Measurements from ENCODE around the gene CLTCL1.
"Not testable (repeated sequence)": the region's sequence is repeated elsewhere in the genome, so short reads cannot be mapped to it uniquely, and the experiment has no call there.

CLTCL1 gene

DNA sequence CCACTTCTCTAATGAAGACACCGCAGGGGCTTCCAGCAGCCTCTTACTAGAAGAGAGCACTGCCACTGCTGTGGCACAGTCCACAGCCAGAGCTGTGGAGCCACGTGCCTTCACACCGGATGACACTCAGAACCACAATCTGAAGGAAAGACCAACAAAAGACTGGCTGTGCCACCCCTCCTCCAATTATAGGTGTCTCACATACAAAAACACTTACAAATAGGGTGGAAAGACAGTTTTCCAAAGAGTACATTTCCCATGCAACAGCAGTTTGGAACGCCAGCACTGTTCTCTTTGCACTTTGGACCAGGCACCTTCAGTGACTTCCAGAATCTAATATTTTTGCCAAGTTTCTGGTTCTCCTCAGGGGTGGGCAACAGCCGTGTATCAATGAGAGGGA lies 74.9 kb downstream of the CLTCL1 start:
- DNase-seq (ENCODE audit: low spot score) = no peak

DNA sequence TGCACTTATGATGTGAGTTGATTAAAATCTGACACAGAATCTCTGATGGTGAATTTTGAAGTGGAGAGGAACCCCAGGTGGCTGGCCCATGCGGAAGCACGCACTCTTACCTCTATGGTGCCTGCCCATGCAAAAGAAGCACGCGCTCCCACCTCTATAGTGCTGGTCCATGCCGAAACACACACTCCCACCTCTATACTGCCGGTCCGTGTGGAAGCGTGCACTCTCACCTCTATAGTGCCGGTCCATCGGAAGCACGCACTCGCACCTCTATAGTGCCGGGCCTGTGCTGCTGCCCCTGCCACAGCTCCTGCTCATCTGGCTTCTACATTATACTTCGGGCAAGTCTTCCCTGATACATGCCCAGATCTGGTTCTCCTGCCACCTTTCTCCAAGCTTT lies 76.2 kb downstream of the CLTCL1 start:
- DNase-seq (ENCODE audit: low spot score) = no peak

DNA sequence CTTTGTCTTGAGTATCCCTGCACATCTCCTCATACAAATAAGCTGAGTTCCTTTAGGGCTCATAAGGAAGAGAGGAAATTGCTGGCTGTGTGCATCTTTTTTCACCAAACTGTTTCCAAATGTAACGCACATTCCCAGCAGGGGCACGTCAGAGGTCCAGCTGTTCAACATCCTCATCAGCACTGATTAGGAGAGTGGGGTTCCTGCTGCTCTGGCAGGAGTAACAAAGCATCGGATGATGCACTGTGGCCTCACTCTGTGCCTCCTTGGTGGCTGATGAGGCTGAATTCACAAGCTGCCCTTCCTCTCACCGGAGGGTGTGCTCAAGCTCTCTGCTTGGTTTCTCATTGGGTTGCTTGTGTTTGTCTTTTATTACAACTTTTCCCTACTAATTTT lies 77.4 kb downstream of the CLTCL1 start:
- DNase-seq (ENCODE audit: low spot score) = no peak

DNA sequence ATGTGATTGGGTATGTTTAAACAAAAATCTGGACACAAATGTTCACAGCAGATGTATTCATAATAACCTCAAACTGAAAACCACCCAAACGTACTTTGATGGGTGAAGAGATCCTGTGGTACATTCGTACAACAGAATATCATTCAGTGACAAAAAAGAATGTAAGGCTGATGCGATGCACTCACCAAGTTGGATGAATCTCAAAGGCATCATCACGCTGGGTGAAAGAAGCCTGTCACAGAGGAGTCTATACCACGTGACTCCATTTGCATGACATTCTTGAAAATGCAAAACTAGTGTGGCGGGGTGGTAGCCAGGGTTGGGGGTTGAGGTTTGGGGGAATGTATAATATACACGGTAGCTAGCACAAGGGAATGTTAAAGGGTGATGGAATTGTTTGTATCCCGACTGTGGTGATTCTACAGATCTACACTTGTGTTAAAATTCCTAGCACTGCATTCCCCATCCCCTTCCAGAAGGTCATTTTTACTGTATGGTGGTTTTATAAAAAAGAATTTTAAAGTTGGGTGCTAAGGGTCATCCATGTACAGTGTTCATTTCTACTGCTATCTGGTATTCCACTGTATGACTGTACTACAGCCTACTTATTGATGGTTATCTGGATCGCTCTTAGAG lies 78.0 kb downstream of the CLTCL1 start:
- DNase-seq (ENCODE audit: low spot score) = no peak

DNA sequence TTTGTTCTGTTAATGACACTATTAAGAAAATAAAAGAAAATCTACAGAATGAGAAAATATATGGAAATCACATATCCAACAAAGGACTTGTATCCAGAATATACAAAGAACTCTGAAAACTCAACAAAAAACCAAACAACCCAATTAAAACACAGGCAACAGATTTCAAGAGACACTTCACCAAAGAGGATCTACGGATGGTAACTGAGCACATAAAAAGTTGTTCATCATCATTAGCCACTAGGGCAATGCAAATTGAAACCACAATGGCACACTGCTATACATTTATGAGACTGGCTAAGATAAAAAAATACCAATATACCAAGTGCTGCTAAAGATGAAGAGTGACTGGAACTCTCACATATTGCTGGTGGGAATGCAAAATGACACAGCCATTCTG lies 78.5 kb downstream of the CLTCL1 start:
- no peak for DNase-seq (ENCODE audit: low spot score)

DNA sequence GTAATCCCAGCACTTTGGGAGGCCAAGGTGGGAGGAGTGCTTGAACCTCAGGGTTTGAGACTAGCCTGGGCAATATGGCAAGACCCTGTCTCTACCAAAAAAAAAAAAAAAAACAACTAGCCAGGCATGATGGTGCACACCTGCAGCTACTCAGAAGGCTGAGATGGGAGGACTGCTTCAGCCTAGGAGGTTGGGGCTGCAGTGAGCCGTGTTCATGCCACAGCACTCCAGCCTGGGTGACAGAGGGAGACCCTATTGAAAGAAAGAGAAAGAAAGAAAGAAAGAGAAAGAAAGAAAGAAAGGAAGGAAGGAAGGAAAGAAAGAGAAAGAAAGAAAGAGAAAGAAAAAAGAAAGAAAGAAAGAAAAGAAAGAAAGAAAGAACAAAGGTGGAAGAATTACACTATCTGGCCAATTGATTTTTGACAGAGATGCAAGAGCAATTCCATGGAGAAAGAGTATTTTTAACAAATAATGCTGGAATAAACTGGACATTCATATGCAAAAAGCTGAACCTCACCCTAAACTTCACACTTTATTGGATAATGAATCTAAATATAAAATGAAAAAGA lies 79.1 kb downstream of the CLTCL1 start:
- DNase-seq (ENCODE audit: low spot score) = no peak

DNA sequence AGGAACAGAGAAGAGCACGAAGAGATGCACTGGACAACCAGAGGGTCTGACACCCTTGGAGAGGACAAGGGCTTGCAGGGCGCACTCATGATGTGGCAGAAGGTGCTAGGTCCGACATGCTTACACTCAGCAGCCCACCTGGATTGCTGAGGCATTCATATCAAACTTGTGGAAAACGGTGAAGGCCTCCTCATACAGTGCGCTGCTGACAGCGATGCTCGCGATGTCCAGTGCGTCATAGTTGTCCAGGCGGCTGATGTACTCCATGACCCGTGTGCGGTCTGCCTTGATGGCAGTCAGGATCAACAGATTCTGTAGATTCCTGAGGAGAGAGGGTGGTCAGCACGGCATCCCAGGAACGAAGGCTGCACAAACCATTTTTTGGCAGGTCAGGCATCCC lies 81.3 kb downstream of the CLTCL1 start:
- DNase-seq (ENCODE audit: low spot score) = no peak

DNA sequence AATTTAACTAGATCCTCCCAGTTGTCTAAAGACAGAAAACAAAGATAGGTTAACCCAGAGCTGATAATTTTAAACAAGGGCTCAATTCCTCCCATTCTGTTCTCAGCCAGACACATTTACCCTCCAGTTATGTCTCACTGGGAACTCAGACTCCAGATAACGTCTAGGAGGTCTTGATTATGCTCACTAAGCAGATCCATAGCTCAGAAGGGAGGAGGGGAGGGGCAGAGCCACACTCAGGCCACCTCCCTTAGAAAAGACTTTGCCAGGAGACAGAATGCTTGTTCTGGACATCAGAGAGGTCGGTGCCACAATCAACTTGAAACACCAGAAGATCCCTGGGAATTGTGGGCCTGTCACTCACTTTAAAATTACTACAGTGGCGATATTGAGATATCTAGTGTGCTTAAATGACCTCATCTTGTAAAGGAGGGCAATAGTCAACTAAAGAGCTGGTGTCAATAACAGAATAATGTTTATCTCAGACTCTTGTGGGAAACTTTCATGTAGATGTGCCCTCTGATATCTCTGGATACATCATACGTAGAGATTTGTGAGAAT lies 83.2 kb downstream of the CLTCL1 start:
- DNase-seq (ENCODE audit: low spot score) = no peak

DNA sequence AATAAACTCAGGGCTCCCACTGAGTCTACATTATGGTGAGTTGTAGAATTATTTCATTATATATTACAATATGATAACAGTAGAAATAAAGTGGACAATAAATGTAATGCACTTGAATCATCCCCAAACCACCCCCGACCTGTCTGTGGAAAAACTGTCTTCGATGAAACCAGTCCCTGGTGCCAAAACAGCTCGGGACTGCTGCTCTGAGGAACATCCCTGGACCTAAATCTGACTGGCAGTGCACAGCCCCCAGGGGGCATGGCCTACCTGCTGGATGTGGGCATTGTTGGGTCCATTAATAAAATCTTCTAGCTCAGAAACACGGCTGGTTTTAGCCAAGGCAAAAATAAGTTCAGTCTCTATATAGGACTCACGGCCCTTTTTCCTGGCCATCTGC lies 83.6 kb downstream of the CLTCL1 start:
- DNase-seq (ENCODE audit: low spot score) = no peak

DNA sequence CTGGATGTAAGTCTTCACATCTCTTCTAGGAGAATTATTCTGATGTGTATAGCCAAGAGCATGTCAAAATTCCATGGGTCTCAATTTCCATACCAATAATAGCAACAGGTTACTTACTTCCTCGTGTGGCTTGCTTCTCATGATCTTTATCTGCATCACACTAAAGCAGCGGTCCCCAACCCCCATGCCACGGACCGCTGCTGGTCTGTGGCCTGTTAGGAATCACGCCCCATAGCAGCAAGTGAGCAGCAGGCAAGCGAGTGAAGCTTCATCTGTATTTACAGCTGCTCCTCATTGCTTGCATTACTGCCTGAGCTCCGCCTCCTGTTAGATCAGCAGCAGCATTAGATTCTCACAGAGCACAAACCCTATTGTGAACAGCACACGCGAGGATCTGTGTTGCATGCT lies 84.1 kb downstream of the CLTCL1 start:
- DNase-seq (ENCODE audit: low spot score) = no peak

DNA sequence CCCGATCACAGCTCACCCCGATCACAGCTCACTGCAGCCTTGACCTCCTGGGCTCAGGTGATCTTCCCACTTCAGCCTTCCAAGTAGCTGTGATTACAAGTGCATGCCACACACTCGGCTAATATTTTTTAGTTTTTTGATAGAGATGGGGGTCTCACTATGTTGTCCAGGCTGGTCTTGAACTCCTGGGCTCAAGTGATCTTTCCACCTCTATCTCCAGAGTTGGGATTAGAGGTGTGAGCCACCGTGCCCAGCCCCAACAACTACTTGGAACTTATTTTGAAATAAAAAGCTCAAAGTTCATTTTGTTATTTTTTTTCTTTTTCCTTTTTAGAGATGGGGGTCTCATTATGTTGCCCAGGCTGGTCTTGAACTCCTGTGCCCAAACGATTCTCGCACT lies 85.2 kb downstream of the CLTCL1 start:
- DNase-seq (ENCODE audit: low spot score) = no peak

DNA sequence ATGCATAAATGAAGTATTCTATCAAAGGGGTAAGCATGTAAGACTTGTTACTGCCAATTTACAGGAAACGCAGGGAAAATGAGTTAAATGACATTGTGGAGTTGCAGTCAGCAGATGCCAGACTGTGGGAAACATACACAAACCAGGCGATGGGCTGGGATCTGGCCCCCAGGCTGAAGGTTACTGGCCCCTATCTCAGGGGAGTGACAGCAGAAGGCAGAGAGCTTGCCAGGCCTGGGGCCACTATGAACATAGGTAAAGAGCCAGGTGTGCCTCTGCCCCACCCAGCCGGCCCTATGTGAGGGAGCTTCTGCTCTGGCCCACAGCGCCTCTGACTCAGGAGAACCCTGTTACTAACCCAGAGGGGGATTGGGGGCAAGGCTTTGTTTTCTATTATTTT lies 86.9 kb downstream of the CLTCL1 start:
- no peak for DNase-seq (ENCODE audit: low spot score)

DNA sequence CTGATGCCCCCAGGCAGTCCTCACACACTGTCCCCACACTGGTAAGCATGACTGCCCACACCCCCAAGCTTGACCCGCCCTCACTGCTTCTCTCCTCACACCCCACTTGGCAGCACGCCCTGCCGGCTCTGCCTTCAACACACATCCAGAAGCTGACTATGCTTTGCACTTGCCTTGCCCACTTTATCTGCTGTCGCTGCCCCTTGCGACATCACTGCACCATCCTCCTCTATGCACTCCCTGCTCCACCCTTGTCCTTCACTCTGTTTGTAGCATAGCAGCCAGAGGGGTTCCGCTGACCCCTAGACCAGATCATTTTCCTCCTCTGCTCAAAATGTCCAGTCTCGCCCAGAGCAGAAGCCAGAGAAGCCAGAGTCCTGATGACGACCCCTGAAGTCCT lies 87.7 kb downstream of the CLTCL1 start:
- no peak for DNase-seq (ENCODE audit: low spot score)

DNA sequence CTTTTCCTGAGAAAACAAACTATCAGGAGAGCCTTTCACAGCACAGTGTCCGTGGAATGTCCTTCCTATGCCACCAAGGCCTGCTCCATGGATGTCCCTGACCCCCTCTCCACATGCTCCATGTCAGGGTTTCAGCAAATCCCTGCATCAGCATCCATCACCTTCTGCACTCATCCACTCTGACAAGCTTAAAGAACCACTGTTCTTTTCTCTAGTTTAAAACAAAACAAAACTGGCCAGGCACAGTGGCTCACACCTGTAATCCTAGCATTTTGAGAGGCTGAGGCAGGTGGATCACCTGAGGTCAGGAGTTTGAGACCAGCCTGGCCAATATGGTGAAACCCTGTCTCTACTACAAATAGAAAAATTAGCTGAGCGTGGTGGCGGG lies 88.7 kb downstream of the CLTCL1 start:
- not testable (repeated sequence) for DNase-seq (ENCODE audit: low spot score)

DNA sequence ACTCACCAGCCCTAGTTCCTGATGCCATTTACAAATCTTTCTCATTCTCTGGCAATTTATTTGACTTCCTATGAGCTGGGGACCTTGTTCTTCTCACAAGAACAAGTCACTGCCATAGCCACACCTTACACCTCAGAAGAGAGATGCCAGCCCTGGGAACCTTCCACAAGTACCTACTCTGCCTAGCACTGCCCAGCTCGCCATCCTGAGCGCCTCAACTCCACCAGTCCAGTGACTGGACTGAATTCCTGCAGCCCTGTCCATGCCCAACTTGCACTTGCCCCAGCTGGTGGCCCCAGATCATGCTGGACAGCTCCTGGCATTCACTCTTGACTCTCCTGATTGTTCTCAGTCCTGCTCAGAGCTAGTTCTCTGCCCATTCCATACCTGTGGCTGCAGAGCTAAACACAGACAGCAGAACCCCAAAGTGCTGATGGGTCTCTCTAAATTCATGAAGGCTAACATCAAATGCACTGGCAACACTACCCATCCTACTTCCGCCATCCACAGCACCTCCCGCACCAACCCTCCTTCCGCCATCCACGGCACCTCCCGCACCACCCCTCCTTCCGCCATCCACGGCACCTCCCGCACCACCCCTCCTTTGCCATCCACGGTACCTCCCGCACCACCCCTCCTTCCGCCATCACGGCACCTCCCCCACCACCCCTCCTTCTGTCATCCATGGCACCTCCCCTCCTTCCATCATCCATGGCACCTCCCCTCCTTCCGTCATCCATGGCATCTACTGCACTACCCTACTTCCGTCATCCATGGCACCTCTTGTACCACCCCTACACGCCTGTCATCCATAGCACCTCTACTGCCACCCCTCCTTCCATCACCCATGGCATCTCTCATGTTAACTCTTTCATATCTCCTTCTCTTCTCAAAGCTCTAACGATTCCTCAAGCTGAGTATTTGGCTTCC lies 89.4 kb downstream of the CLTCL1 start:
- no peak for DNase-seq (ENCODE audit: low spot score)

DNA sequence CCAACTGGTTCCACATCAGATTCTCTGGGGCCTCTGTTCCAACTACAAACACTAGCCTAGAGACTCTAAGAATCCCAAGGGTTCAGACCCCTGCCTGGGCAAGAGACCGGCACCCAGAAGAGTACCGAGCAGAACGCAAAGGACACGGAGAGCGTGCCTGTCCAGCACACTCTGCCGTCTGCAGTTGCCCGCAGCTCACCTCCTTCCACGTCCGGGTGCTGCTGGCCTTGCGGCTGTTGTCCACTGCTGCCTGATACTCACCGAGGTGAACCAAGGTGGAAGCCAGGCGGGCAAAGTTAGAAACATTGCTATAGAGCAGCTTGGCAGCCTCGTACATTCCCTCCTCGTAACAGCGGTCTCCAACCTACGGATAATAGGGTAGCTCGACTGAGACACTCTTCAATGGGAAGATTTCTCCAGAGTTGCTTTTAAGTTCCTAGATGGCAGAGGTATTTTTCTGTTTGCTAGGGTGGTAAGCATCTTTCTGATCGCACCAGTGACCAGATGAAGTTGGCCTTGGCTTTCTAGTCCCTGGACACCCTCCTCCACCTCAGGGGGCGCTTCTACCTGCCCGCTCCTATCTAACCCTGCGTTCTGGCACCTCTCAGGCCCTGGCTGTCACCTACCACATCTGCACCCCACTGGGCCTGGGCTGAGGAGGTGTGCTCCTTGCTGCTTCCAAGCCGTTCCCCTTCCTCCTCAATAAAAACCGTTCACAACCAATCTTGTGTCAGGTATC lies 90.2 kb downstream of the CLTCL1 start:
- DNase-seq (ENCODE audit: low spot score) = no peak

DNA sequence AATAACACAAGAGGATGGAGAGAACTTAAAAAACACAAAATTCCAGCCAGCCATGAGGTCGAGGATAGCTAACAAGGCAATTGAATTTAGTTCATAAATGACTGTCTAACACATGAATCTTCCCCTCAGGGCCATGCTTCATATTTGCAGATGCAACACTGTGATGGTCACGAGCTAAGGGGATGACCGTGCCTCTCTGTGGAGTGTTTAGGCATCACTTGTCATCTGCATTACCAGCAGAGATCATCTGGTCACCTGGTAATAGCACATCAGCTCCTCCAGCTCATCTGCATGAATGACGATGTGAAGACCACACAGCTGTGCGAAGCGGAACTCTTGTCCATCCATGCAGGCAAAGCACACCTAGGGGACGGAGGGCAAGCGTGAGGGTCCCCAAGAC lies 92.0 kb downstream of the CLTCL1 start:
- no peak for DNase-seq (ENCODE audit: low spot score)

DNA sequence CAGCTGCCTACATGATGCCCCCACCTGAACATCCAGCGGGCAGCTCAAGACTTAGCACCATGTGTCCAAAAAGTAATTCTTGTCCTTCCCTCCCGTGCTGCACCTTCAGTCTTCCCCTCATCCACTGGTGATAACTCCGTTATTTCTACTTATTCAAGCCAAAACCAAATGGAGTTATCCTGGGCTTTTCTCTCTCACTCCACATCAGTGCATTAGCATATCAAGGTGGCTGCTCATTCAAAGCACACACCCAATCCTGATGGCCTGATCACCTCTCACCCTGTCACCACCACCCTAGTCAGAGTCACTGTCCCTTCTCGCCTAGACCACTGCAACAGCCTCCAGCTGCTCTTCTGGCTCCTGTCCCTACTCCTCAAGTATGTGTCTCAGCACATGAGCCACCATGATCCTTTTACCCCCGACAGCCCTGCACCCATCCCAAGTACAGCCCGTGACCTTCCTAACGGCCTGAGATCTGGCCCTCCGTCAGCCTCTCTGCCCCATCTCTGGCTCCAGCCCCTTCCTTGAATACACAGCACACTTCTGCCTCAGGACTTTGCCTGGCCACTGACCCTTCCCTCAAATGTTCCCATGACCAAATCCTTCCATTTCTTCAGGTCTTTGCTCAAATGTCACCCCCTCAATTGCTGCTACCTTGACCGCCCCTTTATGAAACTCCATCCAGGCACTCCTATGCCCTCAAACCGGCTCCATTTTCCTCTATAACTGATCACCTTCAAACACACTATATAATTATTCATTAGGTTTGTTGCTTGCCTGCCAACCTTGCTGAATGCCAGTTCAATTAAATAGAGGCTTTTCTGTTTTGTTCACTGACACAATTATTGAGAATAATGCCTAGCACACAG lies 93.3 kb downstream of the CLTCL1 start:
- DNase-seq (ENCODE audit: low spot score) = no peak

DNA sequence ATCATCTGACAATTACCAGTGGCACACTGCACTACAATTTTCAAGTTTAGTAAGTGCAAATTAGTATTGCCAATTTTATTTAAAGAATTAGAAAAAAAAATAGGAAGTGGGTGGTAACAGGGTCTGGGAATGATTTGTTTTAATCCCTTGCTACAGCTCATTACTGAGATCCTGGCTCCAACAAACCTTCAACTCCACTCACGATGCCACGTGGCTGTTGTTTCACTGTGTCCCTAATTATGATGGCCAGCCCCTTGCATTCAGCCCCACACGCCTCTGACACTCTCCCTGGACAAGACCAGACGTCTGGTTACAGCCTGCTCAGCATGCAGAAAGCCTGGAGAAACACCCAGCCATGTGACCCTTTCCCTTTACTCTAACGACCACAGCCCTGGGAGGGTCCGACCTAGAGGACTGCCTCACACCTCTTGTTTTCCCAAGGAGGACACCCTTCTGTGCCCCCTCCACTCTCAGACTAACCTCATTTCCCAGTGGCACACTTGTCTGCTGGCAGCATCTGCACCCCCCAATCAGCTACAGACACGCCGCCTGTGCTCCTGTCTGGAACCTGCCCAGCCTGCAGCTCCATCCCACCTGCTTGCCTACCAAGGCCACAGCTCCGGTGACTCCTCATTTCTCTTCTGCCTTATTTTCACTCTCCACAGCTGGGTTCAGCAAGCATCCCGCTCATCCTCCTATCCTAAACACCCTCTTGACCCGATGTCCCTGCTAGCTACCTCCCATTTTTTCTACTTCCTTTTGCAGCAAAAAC lies 94.5 kb downstream of the CLTCL1 start:
- no peak for DNase-seq (ENCODE audit: low spot score)
